Head of caudate nucleus (tissue), 42 donors: ENCODE results near the gene KDM4B.
A peak's percentile ranks its signal among the peaks of the same experiment; 100 is the strongest.
"Not testable (repeated sequence)": the region's sequence is repeated elsewhere in the genome, so short reads cannot be mapped to it uniquely, and the experiment has no call there.

Experiments
- DNase-seq, 42 donors: peaks; one replicate each; pipeline versions ENCODE4 v3.0.0 to v3.0.0-alpha.2; 2020 to 2021; ENCODE audit warnings: mixed read lengths in 7 of 42
- intact Hi-C: fragments of 100-400 bp; cut with DNase I; formaldehyde crosslinking; loops from one replicate; pipeline ENCODE4 v1.15.0; 2022

Gene KDM4B

GRCh38 chr19:5156231-5156986, 187.5 kb downstream of the KDM4B start:
- intact Hi-C loops = no loop called here
- peak in 3 of 42 donors; percentile 32 to 48 (median 42) for DNase-seq

GRCh38 chr19:5157186-5157585, 188.3 kb downstream of the KDM4B start:
- intact Hi-C loops = no loop called here
- DNase-seq = no peak

- intact Hi-C loops, DNase-seq: not testable (repeated sequence)
Measured at GRCh38 chr19:5158549-5159134, 189.7 kb downstream of the KDM4B start.

- intact Hi-C loops, DNase-seq: not testable (repeated sequence)
Measured at GRCh38 chr19:5160158-5160795, 191.4 kb downstream of the KDM4B start.

GRCh38 chr19:5164845-5165696, 196.2 kb downstream of the KDM4B start:
- intact Hi-C loops, DNase-seq: not testable (repeated sequence)

DNA sequence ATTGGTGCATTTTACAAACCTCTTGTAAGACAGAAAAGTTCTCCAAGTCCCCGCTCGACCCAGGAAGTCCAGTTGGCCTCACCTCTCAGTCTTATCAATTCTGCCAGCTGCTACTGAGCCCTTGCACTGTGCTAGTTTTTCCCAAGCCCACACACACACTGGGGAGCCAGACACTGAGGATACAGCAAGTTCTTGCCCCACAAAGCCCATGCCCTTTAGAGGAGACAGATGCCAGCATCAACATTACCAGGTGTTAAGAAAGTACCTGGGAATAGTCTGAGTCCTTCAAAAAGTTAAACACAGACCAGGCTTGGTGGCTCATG, 196.7 kb downstream of the KDM4B start:
- intact Hi-C loops = no loop called here
- no peak for DNase-seq

- intact Hi-C loops = no loop called here
Measured at GRCh38 chr19:5166262-5166661, 197.3 kb downstream of the KDM4B start.

DNA sequence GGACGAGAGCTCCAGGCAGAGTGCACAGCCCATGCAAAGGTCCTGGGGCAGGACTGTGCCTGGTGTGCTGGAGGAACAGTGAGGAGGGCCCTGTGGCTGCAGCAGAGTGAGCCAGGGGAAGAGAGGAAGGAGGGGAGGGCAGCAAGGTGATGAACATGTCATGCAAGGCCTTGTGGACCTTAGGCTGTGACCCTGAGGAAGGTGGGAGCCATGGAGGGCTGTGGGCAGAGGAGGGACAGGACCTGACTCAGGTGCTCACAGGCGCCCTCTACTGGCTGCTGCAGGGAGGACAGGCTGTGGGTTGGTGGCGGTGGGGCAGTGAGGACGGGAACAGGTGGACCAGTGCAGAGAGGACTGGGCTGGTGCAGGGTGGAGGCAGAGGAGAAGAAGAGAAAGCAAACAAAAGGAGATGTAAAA, 201.4 kb downstream of the KDM4B start:
- DNase-seq = peak in 7 of 42 donors; percentile 30 to 61 (median 39)
- intact Hi-C loops = no loop called here

More at GRCh38 chr19:5166262-5166661, 197.3 kb downstream of the KDM4B start:
- no peak for DNase-seq

GRCh38 chr19:5171711-5172110, 202.8 kb downstream of the KDM4B start:
- no peak for DNase-seq

DNA sequence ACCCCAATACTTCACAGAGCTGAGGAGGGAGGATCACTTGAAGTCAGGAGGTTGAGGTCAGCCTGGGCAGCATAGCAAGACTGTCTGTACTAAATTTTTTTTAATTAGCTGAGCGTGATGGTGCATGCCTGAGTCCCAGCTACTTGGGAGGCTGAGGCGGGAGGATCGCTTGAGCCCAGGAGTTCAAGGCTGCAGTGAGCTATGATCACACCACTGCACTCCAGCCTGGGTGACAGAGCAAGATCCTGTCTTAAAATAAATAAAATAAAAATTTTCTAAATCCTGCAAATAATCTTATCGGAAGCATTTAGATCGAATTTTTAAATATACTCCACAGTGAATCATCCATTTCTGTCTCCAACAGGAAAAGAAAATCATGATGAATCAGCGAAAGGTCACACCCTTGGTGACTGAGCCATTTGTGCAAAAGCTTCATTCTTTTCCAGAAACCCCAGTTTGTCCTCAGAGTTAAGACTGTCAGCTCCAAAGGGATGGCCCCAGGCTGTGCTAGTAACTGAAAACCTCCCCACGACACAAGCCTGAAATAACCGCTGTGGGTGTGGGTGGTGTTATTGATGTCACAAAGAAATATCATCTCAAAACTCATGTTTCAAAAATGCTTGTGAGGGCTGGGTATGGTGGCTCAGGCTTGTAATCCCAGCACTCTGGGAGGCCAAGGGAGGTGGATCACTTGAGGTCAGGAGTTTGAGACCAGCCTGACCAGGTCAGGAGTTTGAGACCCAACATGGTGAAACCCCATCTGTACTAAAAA, 204.1 kb downstream of the KDM4B start:
- intact Hi-C loops = no loop called here
- DNase-seq = peak in 37 of 42 donors; percentile 18 to 86 (median 55)

More at GRCh38 chr19:5171711-5172110, 202.8 kb downstream of the KDM4B start:
- intact Hi-C loops = no loop called here

DNA sequence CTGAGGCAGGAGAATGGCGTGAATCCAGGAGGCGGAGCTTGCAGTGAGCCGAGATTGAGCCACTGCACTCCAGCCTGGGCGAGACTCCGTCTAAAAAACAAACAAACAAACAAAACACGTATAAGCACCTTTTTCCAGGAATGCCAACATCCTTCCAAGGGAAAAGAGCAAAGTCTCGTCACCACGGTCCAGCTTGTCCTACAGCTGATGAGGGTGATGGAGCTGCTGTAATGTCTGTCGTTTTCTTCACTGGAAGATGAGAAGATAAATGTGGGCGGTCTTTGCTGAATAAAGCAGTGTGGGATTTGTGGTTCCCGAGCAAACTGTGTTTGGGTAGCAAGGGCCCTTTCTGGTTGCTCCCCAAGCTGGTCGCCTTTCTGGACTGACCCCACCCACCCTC, 205.1 kb downstream of the KDM4B start:
- intact Hi-C loops = no loop called here
- DNase-seq = no peak

DNA sequence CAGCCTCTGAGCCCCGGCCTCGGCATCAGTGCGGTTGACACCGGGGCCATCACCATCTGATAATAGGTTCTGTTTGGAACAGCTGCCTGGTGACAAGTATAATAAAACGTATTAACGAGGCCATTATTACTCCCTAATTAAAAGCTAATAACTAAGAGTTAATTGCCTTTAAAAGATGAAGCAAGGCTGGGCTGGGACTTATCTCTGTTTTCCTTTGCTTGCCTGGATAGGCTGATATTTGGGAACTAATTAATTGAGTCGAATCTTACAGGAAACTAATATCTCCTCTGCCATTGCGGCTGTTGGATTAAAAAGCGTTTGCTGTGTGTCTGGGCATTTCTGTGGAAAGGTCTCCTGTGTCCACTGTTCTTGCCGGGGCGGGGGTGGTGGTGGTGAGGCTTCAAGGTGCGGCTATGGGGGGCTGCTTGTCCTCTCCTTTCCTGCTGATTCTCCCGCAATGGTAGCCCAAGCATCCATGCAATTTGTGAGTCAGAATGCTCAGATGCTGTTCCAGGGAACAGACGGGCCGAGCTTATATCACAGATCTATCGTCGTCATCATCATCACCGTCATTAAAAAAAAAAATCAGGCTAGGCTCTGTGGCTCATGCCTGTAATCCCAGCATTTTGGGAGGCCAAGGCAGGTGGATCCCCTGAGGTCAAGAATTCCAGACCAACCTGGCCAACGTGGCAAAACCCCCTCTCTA, 209.0 kb downstream of the KDM4B start:
- no peak for DNase-seq
- intact Hi-C loops = no loop called here

DNA sequence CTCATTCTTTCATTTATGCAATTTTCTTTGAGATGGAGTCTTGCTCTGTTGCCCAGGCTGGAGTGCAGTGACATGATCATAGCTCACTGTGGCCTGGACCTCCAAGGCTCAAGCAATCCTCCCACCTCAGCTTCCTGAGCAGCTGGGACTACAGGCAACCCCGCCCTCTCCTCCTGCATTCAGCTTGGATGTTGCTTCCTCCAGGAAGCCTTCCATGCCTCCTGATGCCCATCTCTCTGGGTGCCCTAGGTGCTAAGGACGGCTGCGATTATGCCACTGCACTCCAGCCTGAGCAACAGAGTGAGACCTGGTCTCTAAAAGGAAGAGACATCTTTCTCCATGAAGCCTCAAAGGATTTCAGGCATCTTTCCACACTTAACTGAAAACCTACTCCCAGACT, 209.9 kb downstream of the KDM4B start:
- no peak for DNase-seq
- intact Hi-C loops = no loop called here

- DNase-seq = no peak
- intact Hi-C loops = no loop called here
Measured at GRCh38 chr19:5179256-5179655, 210.3 kb downstream of the KDM4B start.

DNA sequence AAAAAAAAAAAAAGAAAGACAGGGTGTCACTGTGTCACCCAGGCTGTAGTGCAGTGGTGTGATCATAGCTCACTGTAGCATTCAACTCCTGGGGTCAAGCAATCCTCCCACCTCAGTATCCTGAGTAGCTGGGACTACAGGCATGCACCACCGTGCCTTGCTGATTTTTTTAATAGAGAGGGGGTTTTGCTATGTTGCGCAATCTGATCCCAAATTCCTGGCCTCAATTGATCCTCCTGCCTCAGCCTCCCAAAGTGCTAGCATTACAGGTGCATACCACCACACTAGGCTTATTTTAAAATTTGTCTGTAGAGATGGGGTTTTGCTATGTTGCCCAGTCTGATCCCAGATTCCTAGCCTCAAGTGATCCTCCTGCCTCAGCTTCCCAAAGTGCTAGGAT, 212.4 kb downstream of the KDM4B start:
- DNase-seq = no peak
- intact Hi-C loops = no loop called here

DNA sequence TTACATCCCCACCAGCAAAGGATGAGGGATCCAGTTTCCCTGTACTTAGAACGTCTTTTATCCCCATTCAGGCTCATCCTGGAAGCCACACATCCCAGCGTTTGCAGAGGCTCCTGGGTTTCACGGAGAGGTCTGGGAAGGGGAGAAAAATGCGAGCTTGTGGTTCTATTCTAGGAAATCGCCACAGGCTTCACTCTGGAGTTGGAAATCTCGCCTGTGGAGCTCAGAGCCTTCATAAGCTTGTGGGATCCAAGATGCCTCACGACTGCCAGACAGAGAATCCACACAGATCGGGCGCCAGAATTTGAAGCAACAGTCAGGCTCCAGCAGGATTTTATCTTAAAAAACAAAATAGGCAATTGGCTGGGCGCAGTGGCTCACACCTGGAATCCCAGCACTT, 213.8 kb downstream of the KDM4B start:
- no peak for DNase-seq
- intact Hi-C loops = no loop called here

GRCh38 chr19:5183616-5184015, 214.7 kb downstream of the KDM4B start:
- DNase-seq = no peak

GRCh38 chr19:5184930-5185329, 216.0 kb downstream of the KDM4B start:
- intact Hi-C loops = no loop called here
- DNase-seq = no peak

More at GRCh38 chr19:5183616-5184015, 214.7 kb downstream of the KDM4B start:
- intact Hi-C loops = no loop called here
